HepG2 (cell line): ENCODE data around the gene INO80B. TPM values are rescaled to one million over a fixed set of nuclear protein-coding genes. Genes with fewer than 3 reads are reported as not detected.

Source experiments
- ATF1 ChIP-seq: IDR thresholded peaks from 2 replicates; pipeline ENCODE4 v1.6.1; 2016; ENCODE audit warnings: mild to moderate bottlenecking, control low read depth
- CCDC6 ChIP-seq: sonication (generic); formaldehyde crosslinking; IDR thresholded peaks from 2 replicates; pipeline ENCODE4 v1.8.1; 2022; ENCODE audit warnings: mild to moderate bottlenecking, missing genetic modification reagents, moderate library complexity
- MEF2D ChIP-seq: sonication (generic); formaldehyde crosslinking; IDR thresholded peaks from 2 replicates; pipeline ENCODE4 v1.5.1; 2020; ENCODE audit warnings: mild to moderate bottlenecking, missing genetic modification reagents
- PHF21A ChIP-seq: sonication (generic); formaldehyde crosslinking; IDR thresholded peaks from 2 replicates; pipeline ENCODE4 v1.5.0; 2020; ENCODE audit warnings: mild to moderate bottlenecking, missing genetic modification reagents
- RNF2 ChIP-seq: fragments of 450-650 bp; conservative IDR thresholded peaks from 2 replicates; pipeline ENCODE4 v1.6.1; 2016; ENCODE audit warnings: low read depth
- SOX5 ChIP-seq: IDR thresholded peaks from 2 replicates; pipeline ENCODE4 v1.6.1; 2016; ENCODE audit warnings: borderline replicate concordance
- TSC22D2 ChIP-seq: sonication (generic); formaldehyde crosslinking; IDR thresholded peaks from 2 replicates; pipeline ENCODE4 v1.5.1; 2020; ENCODE audit warnings: missing genetic modification reagents, mild to moderate bottlenecking, borderline replicate concordance
- XRCC5 ChIP-seq: fragments of 200-400 bp; formaldehyde crosslinking; optimal IDR thresholded peaks from 2 replicates; pipeline ENCODE3; 2017; ENCODE audit warnings: mild to moderate bottlenecking, low read length
- ZBTB40 ChIP-seq, 2 experiments: fragments of 450-650 bp in 1 of 2; sonication (generic) in 1 of 2; formaldehyde crosslinking in 1 of 2; IDR thresholded peaks; 2 replicates each; pipeline versions ENCODE4 v1.6.1 to v1.8.0; 2016 to 2022; ENCODE audit warnings: antibody characterized with exemption in 1 of 2, mild to moderate bottlenecking in 1 of 2, missing genetic modification reagents in 1 of 2
- ZFP41 ChIP-seq: sonication (generic); formaldehyde crosslinking; IDR thresholded peaks from 2 replicates; pipeline ENCODE4 v1.4.0; 2020; ENCODE audit warnings: mild to moderate bottlenecking, missing genetic modification reagents, borderline replicate concordance
- ZFP82 ChIP-seq: sonication (generic); formaldehyde crosslinking; IDR thresholded peaks from 2 replicates; pipeline ENCODE4 v1.5.1; 2020; ENCODE audit warnings: mild to moderate bottlenecking, missing genetic modification reagents, borderline replicate concordance
- ZNF160 ChIP-seq: sonication (generic); formaldehyde crosslinking; IDR thresholded peaks from 2 replicates; pipeline ENCODE4 v1.8.0; 2022; ENCODE audit warnings: mild to moderate bottlenecking, inconsistent platforms, missing genetic modification reagents
- ZNF3 ChIP-seq: IDR thresholded peaks from 2 replicates; pipeline ENCODE4 v1.7.0; 2017; ENCODE audit warnings: inconsistent platforms
- ZNF557 ChIP-seq: sonication (generic); formaldehyde crosslinking; IDR thresholded peaks from 2 replicates; pipeline ENCODE4 v1.4.0; 2020; ENCODE audit warnings: missing genetic modification reagents
- polyA plus RNA-seq, 8 experiments: library from polyadenylated mRNA; depleted of rRNA in 3 of 8; stranded (reverse) in 7 of 8; unstranded in 1 of 8; fragments of >200 nt; fragmentation: Illumina TruSeq in 4 of 8; extraction: Trizol in 4 of 8; gene quantifications; 2 replicates each; pipeline versions ENCODE4 v1.2.1 to v1.2.3, GENCODE V29; 2011 to 2016; ENCODE audit warnings: low read depth in 4 of 8, missing spikeins in 1 of 8, mixed read lengths in 1 of 8; ENCODE audit not compliant: insufficient read depth in 1 of 8
- total RNA-seq, 5 experiments: library from RNA; depleted of rRNA; stranded (reverse); fragments of >200 nt; fragmentation: Illumina TruSeq; extraction: Trizol; gene quantifications; 2 replicates each; pipeline ENCODE4 v1.2.3, GENCODE V29; 2016; ENCODE audit warnings: low read depth in 1 of 5
- TF ChIP-seq, protein P1 (sequence below): sonication (generic); formaldehyde crosslinking; conservative IDR thresholded peaks from 2 replicates; pipeline ENCODE4 v1.4.0; 2020; ENCODE audit warnings: missing genetic modification reagents
- TF ChIP-seq, protein P2 (sequence below): sonication (generic); formaldehyde crosslinking; IDR thresholded peaks from 2 replicates; pipeline ENCODE4 v1.4.0; 2020; ENCODE audit warnings: low read depth, mild to moderate bottlenecking, missing genetic modification reagents
- TF ChIP-seq, protein P3 (sequence below): sonication (generic); formaldehyde crosslinking; IDR thresholded peaks from 2 replicates; pipeline ENCODE4 v1.4.0; 2020; ENCODE audit warnings: missing genetic modification reagents

Gene INO80B
- total and polyA plus RNA-seq, 2 of the 13 experiments (the other 11 are each of a cell fraction or from before 2014, with no cell fraction given), result 6.2 to 14.5 TPM

- TF ChIP-seq, protein P1, sequence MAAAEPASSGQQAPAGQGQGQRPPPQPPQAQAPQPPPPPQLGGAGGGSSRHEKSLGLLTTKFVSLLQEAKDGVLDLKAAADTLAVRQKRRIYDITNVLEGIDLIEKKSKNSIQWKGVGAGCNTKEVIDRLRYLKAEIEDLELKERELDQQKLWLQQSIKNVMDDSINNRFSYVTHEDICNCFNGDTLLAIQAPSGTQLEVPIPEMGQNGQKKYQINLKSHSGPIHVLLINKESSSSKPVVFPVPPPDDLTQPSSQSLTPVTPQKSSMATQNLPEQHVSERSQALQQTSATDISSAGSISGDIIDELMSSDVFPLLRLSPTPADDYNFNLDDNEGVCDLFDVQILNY, result no peak
- TF ChIP-seq MEF2D (CRISPR knock-in tag) (no peak; the same call in none of the 2 replicates), XRCC5 (no peak), ZNF160 (CRISPR knock-in tag) (0 out of 2 replicates have a peak, but pooled peaks have one; percentile 47), PHF21A (CRISPR knock-in tag) (peak; percentile 96), ZNF3 (CRISPR knock-in tag) (no peak), ZBTB40 (IDR thresholded peaks at IDR 0.05) (no peak), ZBTB40 (CRISPR knock-in tag; IDR thresholded peaks at IDR 0.05) (peak; percentile 63), ZFP82 (CRISPR knock-in tag) (no peak; the same call in 1 of the 2 replicates), ATF1 (CRISPR knock-in tag) (no peak), ZFP41 (CRISPR knock-in tag) (no peak), RNF2 (no peak), SOX5 (CRISPR knock-in tag) (peak; percentile 64), TSC22D2 (no peak), CCDC6 (CRISPR knock-in tag) (peak; percentile 87), ZNF557 (CRISPR knock-in tag) (no peak)
- TF ChIP-seq, protein P2, sequence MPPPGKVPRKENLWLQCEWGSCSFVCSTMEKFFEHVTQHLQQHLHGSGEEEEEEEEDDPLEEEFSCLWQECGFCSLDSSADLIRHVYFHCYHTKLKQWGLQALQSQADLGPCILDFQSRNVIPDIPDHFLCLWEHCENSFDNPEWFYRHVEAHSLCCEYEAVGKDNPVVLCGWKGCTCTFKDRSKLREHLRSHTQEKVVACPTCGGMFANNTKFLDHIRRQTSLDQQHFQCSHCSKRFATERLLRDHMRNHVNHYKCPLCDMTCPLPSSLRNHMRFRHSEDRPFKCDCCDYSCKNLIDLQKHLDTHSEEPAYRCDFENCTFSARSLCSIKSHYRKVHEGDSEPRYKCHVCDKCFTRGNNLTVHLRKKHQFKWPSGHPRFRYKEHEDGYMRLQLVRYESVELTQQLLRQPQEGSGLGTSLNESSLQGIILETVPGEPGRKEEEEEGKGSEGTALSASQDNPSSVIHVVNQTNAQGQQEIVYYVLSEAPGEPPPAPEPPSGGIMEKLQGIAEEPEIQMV (CRISPR knock-in tag), result peak; percentile 74; the same call in 1 of the 2 replicates
- TF ChIP-seq, protein P3, sequence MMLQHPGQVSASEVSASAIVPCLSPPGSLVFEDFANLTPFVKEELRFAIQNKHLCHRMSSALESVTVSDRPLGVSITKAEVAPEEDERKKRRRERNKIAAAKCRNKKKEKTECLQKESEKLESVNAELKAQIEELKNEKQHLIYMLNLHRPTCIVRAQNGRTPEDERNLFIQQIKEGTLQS (CRISPR knock-in tag), result no peak; the same call in 1 of the 2 replicates
Measured at GRCh38 chr2:74429487-74430451, 25.1 kb upstream of the INO80B start (continued).
